Right cardiac atrium (tissue), 5 donors: ENCODE data around the gene IQCE. TPM values are rescaled to one million over a fixed set of nuclear protein-coding genes. Genes with fewer than 3 reads are reported as not detected.
"Not testable (repeated sequence)": the region's sequence is repeated elsewhere in the genome, so short reads cannot be mapped to it uniquely, and the experiment has no call there.

Experiments
- ATAC-seq, 2 donors: fragments of 200-7000 bp; cut with Tn5 transposase; one replicate each; pipeline versions ENCODE4 v1.8.0 to v1.9.1; 2020; ENCODE audit warnings: moderate library complexity in 2 of 2, mild to moderate bottlenecking in 1 of 2
- DNase-seq, 3 donors: peaks; one replicate each; pipeline ENCODE4 v3.0.0-alpha.2; 2020
- H3K27ac ChIP-seq: one replicate; pipeline ENCODE4 v1.5.1; 2013; ENCODE audit warnings: mild to moderate bottlenecking, low read length, control low read depth, moderate library complexity
- H3K27me3 ChIP-seq: one replicate; pipeline ENCODE4 v1.6.1; 2013; ENCODE audit not compliant: control insufficient read depth, insufficient read depth
- H3K4me1 ChIP-seq: one replicate; pipeline ENCODE4 v1.6.1; 2013; ENCODE audit warnings: low read length; ENCODE audit not compliant: control insufficient read depth, insufficient read depth
- H3K4me3 ChIP-seq: one replicate; pipeline ENCODE4 v1.5.1; 2013; ENCODE audit warnings: low read length, control low read depth
- H3K9me3 ChIP-seq: one replicate; pipeline ENCODE4 v1.6.1; 2013; ENCODE audit warnings: low read length; ENCODE audit not compliant: control insufficient read depth
- WGBS: extraction: QIAGEN DNeasy Blood & Tissue Kit; methylation state at CpG from one replicate; pipeline ENCODE4 v1.1.7; 2013; 5-methylcytosine and 5-hydroxymethylcytosine counted together
- intact Hi-C, 4 donors: fragments of 100-400 bp; cut with DNase I; formaldehyde crosslinking; loops; one replicate each; pipeline versions ENCODE4 v1.11.0 to v1.14.0; 2022 to 2023
- polyA plus RNA-seq: library from polyadenylated mRNA; stranded (reverse); fragments of 200-250 nt; gene quantifications from one replicate; pipeline ENCODE4 v1.2.3, GENCODE V29; 2013
- total RNA-seq, 4 donors: library from RNA; stranded (reverse); fragmentation: NEBNext Ultra II Directional; extraction: Animal tissue kit (Norgen Biotek cat#: 25700); gene quantifications; one replicate each; pipeline ENCODE4 v1.2.1, GENCODE V29; 2021
- donor health status: healthy with polysubstance abuse.
- donor health status: DM: no; HTN: yes; CAD: no.
- donor health status: DM: no; HTN: no; CAD: no.
- donor health status: DM: no; HTN: yes; CAD: no; lungs with severe emphysema.
- donor health status: DM: yes; HTN: yes; CAD: no.

Gene IQCE
- total and polyA plus RNA-seq, 5 donors: 7.9 to 16.0 (median 15.1) TPM

GRCh38 chr7:2589341-2589740 lies 30.6 kb downstream of the IQCE start:
- intact Hi-C loops: no loop called here
- Histone ChIP-seq H3K27ac (no peak overlapping the region), H3K4me1 (no peaks in the 10 kb centered on the region), H3K27me3 (no peaks in the 10 kb centered on the region), H3K4me3 (no peak overlapping the region), H3K9me3 (no peaks in the 10 kb centered on the region)
- DNase-seq (peak in 1 of 3 donors; percentile 15), ATAC-seq (no peak)
- WGBS: 91% methylated on average over 16 of the region's 16 CpGs

GRCh38 chr7:2589941-2590340 lies 31.2 kb downstream of the IQCE start:
- ATAC-seq, H3K9me3 ChIP-seq, H3K27me3 ChIP-seq, intact Hi-C loops, H3K4me3 ChIP-seq, H3K27ac ChIP-seq, H3K4me1 ChIP-seq: not testable (repeated sequence)
- 96% methylated on average over 15 of the region's 15 CpGs for WGBS
- peak in 1 of 3 donors; percentile 52 for DNase-seq

- ATAC-seq (no peak), DNase-seq (peak in 1 of 3 donors; percentile 30)
- Histone ChIP-seq H3K9me3 (no peaks in the 10 kb centered on the region), H3K27ac (no peak overlapping the region), H3K27me3 (no peaks in the 10 kb centered on the region), H3K4me3 (no peak overlapping the region), H3K4me1 (no peaks in the 10 kb centered on the region)
- 96% methylated on average over 23 of the region's 23 CpGs for WGBS
- intact Hi-C loops: no loop called here
Measured at GRCh38 chr7:2592375-2592865, 33.6 kb downstream of the IQCE start.

- ATAC-seq: peak in 1 of 2 donors; percentile 13
- H3K9me3 ChIP-seq: no peaks in the 10 kb centered on the region
- no peaks in the 10 kb centered on the region for H3K4me1 ChIP-seq
- H3K27ac ChIP-seq: no peak overlapping the region
- H3K4me3 ChIP-seq: no peak overlapping the region
- WGBS: 94% methylated on average over 38 of the region's 38 CpGs
- DNase-seq: peak in 1 of 3 donors; percentile 50
- intact Hi-C loops: no loop called here
- no peaks in the 10 kb centered on the region for H3K27me3 ChIP-seq
Measured at GRCh38 chr7:2593036-2593727, 34.4 kb downstream of the IQCE start.

- H3K9me3 ChIP-seq: no peaks in the 10 kb centered on the region
- ATAC-seq (no peak), DNase-seq (peak in 1 of 3 donors; percentile 36)
- intact Hi-C loops: no loop called here
- no peaks in the 10 kb centered on the region for H3K4me1 ChIP-seq
- WGBS: 82% methylated on average over 10 of the region's 10 CpGs
- H3K27me3 ChIP-seq: no peaks in the 10 kb centered on the region
- no peak overlapping the region for H3K4me3 ChIP-seq
- H3K27ac ChIP-seq: no peak overlapping the region
Measured at GRCh38 chr7:2594599-2594998, 35.8 kb downstream of the IQCE start.

- intact Hi-C loops: no loop called here
- Histone ChIP-seq H3K4me3 (no peak overlapping the region), H3K27me3 (no peaks in the 10 kb centered on the region), H3K4me1 (no peaks in the 10 kb centered on the region), H3K27ac (no peak overlapping the region), H3K9me3 (no peaks in the 10 kb centered on the region)
- DNase-seq: peak in 1 of 3 donors; percentile 44
- ATAC-seq: peak in 1 of 2 donors; percentile 30
- WGBS: 90% methylated on average over 27 of the region's 27 CpGs
Measured at GRCh38 chr7:2595258-2595860, 36.6 kb downstream of the IQCE start.

GRCh38 chr7:2596464-2597272 lies 37.9 kb downstream of the IQCE start:
- DNase-seq: peak in 1 of 3 donors; percentile 36

GRCh38 chr7:2597273-2597640 lies 38.5 kb downstream of the IQCE start:
- no peaks in the 10 kb centered on the region for H3K9me3 ChIP-seq
- H3K4me1 ChIP-seq: no peaks in the 10 kb centered on the region
- intact Hi-C loops: no loop called here
- H3K27me3 ChIP-seq: no peaks in the 10 kb centered on the region
- no peak overlapping the region for H3K4me3 ChIP-seq
- 86% methylated on average over 13 of the region's 13 CpGs for WGBS
- no peak for ATAC-seq
- DNase-seq: peak in 1 of 3 donors; percentile 33
- H3K27ac ChIP-seq: no peak overlapping the region

More at GRCh38 chr7:2596464-2597272, 37.9 kb downstream of the IQCE start:
- Histone ChIP-seq H3K27ac (no peak overlapping the region), H3K4me3 (no peak overlapping the region), H3K27me3 (no peaks in the 10 kb centered on the region), H3K9me3 (no peaks in the 10 kb centered on the region), H3K4me1 (no peaks in the 10 kb centered on the region)
- intact Hi-C loops: no loop called here
- no peak for ATAC-seq
- 87% methylated on average over 22 of the region's 22 CpGs for WGBS

GRCh38 chr7:2598154-2598823 lies 39.5 kb downstream of the IQCE start:
- H3K27me3 ChIP-seq: no peaks in the 10 kb centered on the region
- no peaks in the 10 kb centered on the region for H3K9me3 ChIP-seq
- intact Hi-C loops: no loop called here
- ATAC-seq: peak; percentile 14 to 47
- H3K4me1 ChIP-seq: no peaks in the 10 kb centered on the region
- H3K4me3 ChIP-seq: no peak overlapping the region
- DNase-seq: peak in 1 of 3 donors; percentile 57
- WGBS: 78% methylated on average over 29 of the region's 29 CpGs
- no peak overlapping the region for H3K27ac ChIP-seq

GRCh38 chr7:2601065-2601464 lies 42.3 kb downstream of the IQCE start:
- ATAC-seq: no peak

More at GRCh38 chr7:2601065-2601464, 42.3 kb downstream of the IQCE start:
- Histone ChIP-seq H3K4me3 (no peak overlapping the region), H3K4me1 (no peaks in the 10 kb centered on the region), H3K27ac (no peak overlapping the region), H3K27me3 (no peaks in the 10 kb centered on the region), H3K9me3 (no peaks in the 10 kb centered on the region)
- intact Hi-C loops: no loop called here
- WGBS: 74% methylated on average over 9 of the region's 9 CpGs
- DNase-seq: peak in 1 of 3 donors; percentile 19
